ENCODE measurements around the gene LIN28B.

Gene LIN28B

GRCh38 chr6:105045526-105045925 lies 88.6 kb downstream of the LIN28B start:
- no peak for TF ChIP-seq CTCF (IDR thresholded peaks at IDR 0.05; ENCODE audit: insufficient read depth, low read length, missing control alignments)
- POLR2A ChIA-PET: no interaction called here
- DNase-seq (ENCODE audit: low read depth, low spot score): peak; percentile 16
- H3K4me3 ChIP-seq (ENCODE audit: low read depth, low read length): no peak overlapping the region
- CTCF ChIA-PET: no interaction called here

GRCh38 chr6:105051941-105052471 lies 95.1 kb downstream of the LIN28B start:
- no peak overlapping the region for H3K4me3 ChIP-seq (ENCODE audit: low read depth, low read length)
- POLR2A ChIA-PET: no interaction called here

GRCh38 chr6:105056646-105057045 lies 99.7 kb downstream of the LIN28B start:
- TF ChIP-seq CTCF (IDR thresholded peaks at IDR 0.05; ENCODE audit: insufficient read depth, low read length, missing control alignments): no peak
- no peak for DNase-seq (ENCODE audit: low read depth, low spot score)

More at GRCh38 chr6:105051941-105052471, 95.1 kb downstream of the LIN28B start:
- DNase-seq (ENCODE audit: low read depth, low spot score): no peak
- no peak for TF ChIP-seq CTCF (IDR thresholded peaks at IDR 0.05; ENCODE audit: insufficient read depth, low read length, missing control alignments)
- CTCF ChIA-PET: no interaction called here

GRCh38 chr6:105057160-105057559 lies 100.3 kb downstream of the LIN28B start:
- no peak for DNase-seq (ENCODE audit: low read depth, low spot score)
- ChIA-PET POLR2A (no interaction called here), CTCF (interaction anchor here (0.6 to 1.4 kb wide), 2 partner anchors 20 to 31 kb away, joined by 4 read pairs; no protein-coding TSS in a partner anchor)
- no peak for TF ChIP-seq CTCF (IDR thresholded peaks at IDR 0.05; ENCODE audit: insufficient read depth, low read length, missing control alignments)
- no peak overlapping the region for H3K4me3 ChIP-seq (ENCODE audit: low read depth, low read length)

More at GRCh38 chr6:105056646-105057045, 99.7 kb downstream of the LIN28B start:
- POLR2A ChIA-PET: no interaction called here
- no peak overlapping the region for H3K4me3 ChIP-seq (ENCODE audit: low read depth, low read length)
- CTCF ChIA-PET: interaction anchor here (0.6 to 1.4 kb wide), 2 partner anchors 21 to 31 kb away, joined by 4 read pairs; no protein-coding TSS in a partner anchor

- no peak for DNase-seq (ENCODE audit: low read depth, low spot score)
- TF ChIP-seq CTCF (IDR thresholded peaks at IDR 0.05; ENCODE audit: insufficient read depth, low read length, missing control alignments): no peak
- H3K4me3 ChIP-seq (ENCODE audit: low read depth, low read length): no peak overlapping the region
- CTCF ChIA-PET: no interaction called here
- POLR2A ChIA-PET: no interaction called here
Measured at GRCh38 chr6:105058316-105058715, 101.4 kb downstream of the LIN28B start.

GRCh38 chr6:105058846-105059245 lies 101.9 kb downstream of the LIN28B start:
- TF ChIP-seq CTCF (IDR thresholded peaks at IDR 0.05; ENCODE audit: insufficient read depth, low read length, missing control alignments): no peak
- ChIA-PET CTCF (interaction anchor here (1.2 kb wide), 1 partner anchor 19 kb away, joined by 5 read pairs; no protein-coding TSS in a partner anchor), POLR2A (no interaction called here)
- no peak overlapping the region for H3K4me3 ChIP-seq (ENCODE audit: low read depth, low read length)
- no peak for DNase-seq (ENCODE audit: low read depth, low spot score)

Measured in AG04449 (cell line).